Measurements from ENCODE around the gene DIO1.

DNA sequence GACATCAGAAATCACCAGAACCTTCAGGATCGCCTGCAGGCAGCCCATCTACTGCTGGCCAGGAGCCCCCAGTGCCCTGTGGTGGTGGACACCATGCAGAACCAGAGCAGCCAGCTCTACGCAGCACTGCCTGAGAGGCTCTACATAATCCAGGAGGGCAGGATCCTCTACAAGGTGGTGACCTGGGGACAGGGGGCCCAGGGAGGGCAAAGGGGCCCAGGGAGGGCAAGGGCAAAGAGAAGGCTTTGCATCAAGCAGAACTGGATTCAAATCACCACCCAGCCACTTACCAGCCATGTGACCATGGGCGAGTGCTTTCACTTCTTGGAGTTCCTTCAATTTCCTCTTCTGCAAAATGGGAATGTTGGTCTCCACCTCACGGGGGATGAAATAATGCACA, 12.1 kb downstream of the DIO1 start:
- TF ChIP-seq YY1 (IDR thresholded peaks at IDR 0.05; ENCODE audit: low read depth, low read length), result no peak
- TF ChIP-seq POLR2A (IDR thresholded peaks at IDR 0.05; ENCODE audit: control extremely low read depth in 1 of 2, low read depth in 2 of 2, low read length in 2 of 2), result no peak
- TF ChIP-seq, protein P1, sequence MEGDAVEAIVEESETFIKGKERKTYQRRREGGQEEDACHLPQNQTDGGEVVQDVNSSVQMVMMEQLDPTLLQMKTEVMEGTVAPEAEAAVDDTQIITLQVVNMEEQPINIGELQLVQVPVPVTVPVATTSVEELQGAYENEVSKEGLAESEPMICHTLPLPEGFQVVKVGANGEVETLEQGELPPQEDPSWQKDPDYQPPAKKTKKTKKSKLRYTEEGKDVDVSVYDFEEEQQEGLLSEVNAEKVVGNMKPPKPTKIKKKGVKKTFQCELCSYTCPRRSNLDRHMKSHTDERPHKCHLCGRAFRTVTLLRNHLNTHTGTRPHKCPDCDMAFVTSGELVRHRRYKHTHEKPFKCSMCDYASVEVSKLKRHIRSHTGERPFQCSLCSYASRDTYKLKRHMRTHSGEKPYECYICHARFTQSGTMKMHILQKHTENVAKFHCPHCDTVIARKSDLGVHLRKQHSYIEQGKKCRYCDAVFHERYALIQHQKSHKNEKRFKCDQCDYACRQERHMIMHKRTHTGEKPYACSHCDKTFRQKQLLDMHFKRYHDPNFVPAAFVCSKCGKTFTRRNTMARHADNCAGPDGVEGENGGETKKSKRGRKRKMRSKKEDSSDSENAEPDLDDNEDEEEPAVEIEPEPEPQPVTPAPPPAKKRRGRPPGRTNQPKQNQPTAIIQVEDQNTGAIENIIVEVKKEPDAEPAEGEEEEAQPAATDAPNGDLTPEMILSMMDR (IDR thresholded peaks at IDR 0.05; ENCODE audit: control extremely low read depth in 1 of 3, insufficient read depth in 1 of 3, low read depth in 1 of 3, low read length in 3 of 3), result no peak
- TF ChIP-seq, protein P2, sequence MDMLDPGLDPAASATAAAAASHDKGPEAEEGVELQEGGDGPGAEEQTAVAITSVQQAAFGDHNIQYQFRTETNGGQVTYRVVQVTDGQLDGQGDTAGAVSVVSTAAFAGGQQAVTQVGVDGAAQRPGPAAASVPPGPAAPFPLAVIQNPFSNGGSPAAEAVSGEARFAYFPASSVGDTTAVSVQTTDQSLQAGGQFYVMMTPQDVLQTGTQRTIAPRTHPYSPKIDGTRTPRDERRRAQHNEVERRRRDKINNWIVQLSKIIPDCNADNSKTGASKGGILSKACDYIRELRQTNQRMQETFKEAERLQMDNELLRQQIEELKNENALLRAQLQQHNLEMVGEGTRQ (IDR thresholded peaks at IDR 0.05; ENCODE audit: low read length), result no peak
- TF ChIP-seq JUND (IDR thresholded peaks at IDR 0.05; ENCODE audit: low read length), result no peak
- no peak for TF ChIP-seq EP300 (IDR thresholded peaks at IDR 0.05; ENCODE audit: borderline replicate concordance in 1 of 2, low read depth in 2 of 2, low read length in 2 of 2)
- TF ChIP-seq TBP (IDR thresholded peaks at IDR 0.05; ENCODE audit: low read depth, low read length), result no peak
- no peak for TF ChIP-seq RAD21 (IDR thresholded peaks at IDR 0.05 in 1 of 2, conservative IDR thresholded peaks at IDR 0.05 in 1 of 2; ENCODE audit: low read depth in 2 of 2, low read length in 2 of 2)
- TF ChIP-seq CBX8 (IDR thresholded peaks at IDR 0.05; ENCODE audit: borderline replicate concordance, low read depth, low read length), result no peak
- no peak for TF ChIP-seq EZH2 (IDR thresholded peaks at IDR 0.05; ENCODE audit: low read depth, low read length, severe bottlenecking)
- TF ChIP-seq, protein P3, sequence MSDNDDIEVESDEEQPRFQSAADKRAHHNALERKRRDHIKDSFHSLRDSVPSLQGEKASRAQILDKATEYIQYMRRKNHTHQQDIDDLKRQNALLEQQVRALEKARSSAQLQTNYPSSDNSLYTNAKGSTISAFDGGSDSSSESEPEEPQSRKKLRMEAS (IDR thresholded peaks at IDR 0.05), result no peak
- TF ChIP-seq JUN (IDR thresholded peaks at IDR 0.05; ENCODE audit: low read depth, low read length), result no peak
- TF ChIP-seq SP1 (IDR thresholded peaks at IDR 0.05; ENCODE audit: low read depth, low read length), result no peak
- no peak for TF ChIP-seq POLR2AphosphoS5 (IDR thresholded peaks at IDR 0.05; ENCODE audit: low read depth, low read length)

Data from H1 (cell line).